Testis (tissue), 2 donors: Measurements from ENCODE around the gene SPDEF.

Experiments used
- POLR2A ChIP-seq: fragments of 450-650 bp; IDR thresholded peaks from one replicate; pipeline ENCODE4 v1.6.1; 2017; ENCODE audit warnings: antibody characterized with exemption, mild to moderate bottlenecking, moderate library complexity
- TF ChIP-seq, protein P1 (sequence below), 3 experiments: fragments of 450-650 bp in 2 of 3; fragments of 200-600 bp in 1 of 3; sonication (generic) in 1 of 3; IDR thresholded peaks; one replicate each; pipeline ENCODE4 v1.5.1; 2016 to 2019; ENCODE audit warnings: antibody characterized with exemption in 3 of 3, mild to moderate bottlenecking in 2 of 3, moderate library complexity in 1 of 3

GRCh38 chr6:34600101-34600500 lies 44.0 kb upstream of the SPDEF start:
- TF ChIP-seq, protein P1, sequence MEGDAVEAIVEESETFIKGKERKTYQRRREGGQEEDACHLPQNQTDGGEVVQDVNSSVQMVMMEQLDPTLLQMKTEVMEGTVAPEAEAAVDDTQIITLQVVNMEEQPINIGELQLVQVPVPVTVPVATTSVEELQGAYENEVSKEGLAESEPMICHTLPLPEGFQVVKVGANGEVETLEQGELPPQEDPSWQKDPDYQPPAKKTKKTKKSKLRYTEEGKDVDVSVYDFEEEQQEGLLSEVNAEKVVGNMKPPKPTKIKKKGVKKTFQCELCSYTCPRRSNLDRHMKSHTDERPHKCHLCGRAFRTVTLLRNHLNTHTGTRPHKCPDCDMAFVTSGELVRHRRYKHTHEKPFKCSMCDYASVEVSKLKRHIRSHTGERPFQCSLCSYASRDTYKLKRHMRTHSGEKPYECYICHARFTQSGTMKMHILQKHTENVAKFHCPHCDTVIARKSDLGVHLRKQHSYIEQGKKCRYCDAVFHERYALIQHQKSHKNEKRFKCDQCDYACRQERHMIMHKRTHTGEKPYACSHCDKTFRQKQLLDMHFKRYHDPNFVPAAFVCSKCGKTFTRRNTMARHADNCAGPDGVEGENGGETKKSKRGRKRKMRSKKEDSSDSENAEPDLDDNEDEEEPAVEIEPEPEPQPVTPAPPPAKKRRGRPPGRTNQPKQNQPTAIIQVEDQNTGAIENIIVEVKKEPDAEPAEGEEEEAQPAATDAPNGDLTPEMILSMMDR (IDR thresholded peaks at IDR 0.05) = no peak
- no peak for TF ChIP-seq POLR2A
